ENCODE measurements around the gene NKAIN2.

GRCh38 chr6:124324237-124324636 is 520.6 kb downstream of the NKAIN2 start:
- TF ChIP-seq, protein P1, sequence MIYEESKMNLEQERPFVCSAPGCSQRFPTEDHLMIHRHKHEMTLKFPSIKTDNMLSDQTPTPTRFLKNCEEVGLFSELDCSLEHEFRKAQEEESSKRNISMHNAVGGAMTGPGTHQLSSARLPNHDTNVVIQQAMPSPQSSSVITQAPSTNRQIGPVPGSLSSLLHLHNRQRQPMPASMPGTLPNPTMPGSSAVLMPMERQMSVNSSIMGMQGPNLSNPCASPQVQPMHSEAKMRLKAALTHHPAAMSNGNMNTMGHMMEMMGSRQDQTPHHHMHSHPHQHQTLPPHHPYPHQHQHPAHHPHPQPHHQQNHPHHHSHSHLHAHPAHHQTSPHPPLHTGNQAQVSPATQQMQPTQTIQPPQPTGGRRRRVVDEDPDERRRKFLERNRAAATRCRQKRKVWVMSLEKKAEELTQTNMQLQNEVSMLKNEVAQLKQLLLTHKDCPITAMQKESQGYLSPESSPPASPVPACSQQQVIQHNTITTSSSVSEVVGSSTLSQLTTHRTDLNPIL (CRISPR knock-in tag; IDR thresholded peaks at IDR 0.05; ENCODE audit: low read depth): no peak
- TF ChIP-seq GLIS3 (CRISPR knock-in tag; IDR thresholded peaks at IDR 0.05): no peak
- TF ChIP-seq TSHZ2 (CRISPR knock-in tag; IDR thresholded peaks at IDR 0.05): no peak
- TF ChIP-seq, protein P2, sequence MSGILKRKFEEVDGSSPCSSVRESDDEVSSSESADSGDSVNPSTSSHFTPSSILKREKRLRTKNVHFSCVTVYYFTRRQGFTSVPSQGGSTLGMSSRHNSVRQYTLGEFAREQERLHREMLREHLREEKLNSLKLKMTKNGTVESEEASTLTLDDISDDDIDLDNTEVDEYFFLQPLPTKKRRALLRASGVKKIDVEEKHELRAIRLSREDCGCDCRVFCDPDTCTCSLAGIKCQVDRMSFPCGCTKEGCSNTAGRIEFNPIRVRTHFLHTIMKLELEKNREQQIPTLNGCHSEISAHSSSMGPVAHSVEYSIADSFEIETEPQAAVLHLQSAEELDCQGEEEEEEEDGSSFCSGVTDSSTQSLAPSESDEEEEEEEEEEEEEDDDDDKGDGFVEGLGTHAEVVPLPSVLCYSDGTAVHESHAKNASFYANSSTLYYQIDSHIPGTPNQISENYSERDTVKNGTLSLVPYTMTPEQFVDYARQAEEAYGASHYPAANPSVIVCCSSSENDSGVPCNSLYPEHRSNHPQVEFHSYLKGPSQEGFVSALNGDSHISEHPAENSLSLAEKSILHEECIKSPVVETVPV (CRISPR knock-in tag; IDR thresholded peaks at IDR 0.05): no peak
- TF ChIP-seq ESRRG (CRISPR knock-in tag; IDR thresholded peaks at IDR 0.05): no peak
- TF ChIP-seq ZFP30 (CRISPR knock-in tag; IDR thresholded peaks at IDR 0.05): no peak
- TF ChIP-seq, protein P3, sequence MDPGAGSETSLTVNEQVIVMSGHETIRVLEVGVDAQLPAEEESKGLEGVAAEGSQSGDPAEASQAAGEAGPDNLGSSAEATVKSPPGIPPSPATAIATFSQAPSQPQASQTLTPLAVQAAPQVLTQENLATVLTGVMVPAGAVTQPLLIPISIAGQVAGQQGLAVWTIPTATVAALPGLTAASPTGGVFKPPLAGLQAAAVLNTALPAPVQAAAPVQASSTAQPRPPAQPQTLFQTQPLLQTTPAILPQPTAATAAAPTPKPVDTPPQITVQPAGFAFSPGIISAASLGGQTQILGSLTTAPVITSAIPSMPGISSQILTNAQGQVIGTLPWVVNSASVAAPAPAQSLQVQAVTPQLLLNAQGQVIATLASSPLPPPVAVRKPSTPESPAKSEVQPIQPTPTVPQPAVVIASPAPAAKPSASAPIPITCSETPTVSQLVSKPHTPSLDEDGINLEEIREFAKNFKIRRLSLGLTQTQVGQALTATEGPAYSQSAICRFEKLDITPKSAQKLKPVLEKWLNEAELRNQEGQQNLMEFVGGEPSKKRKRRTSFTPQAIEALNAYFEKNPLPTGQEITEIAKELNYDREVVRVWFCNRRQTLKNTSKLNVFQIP (CRISPR knock-in tag; IDR thresholded peaks at IDR 0.05; ENCODE audit: borderline replicate concordance, low read depth): no peak
